ENCODE data around the gene CES3. TPM values are rescaled to one million over a fixed set of nuclear protein-coding genes. Genes with fewer than 3 reads are reported as not detected.

Gene CES3
- polyA plus RNA-seq, 1 donor from 2014 or later: 1.8 TPM

- Histone ChIP-seq H4K20me1 (ENCODE audit: insufficient read depth) (no peaks in the 10 kb centered on the region), H3K27ac (ENCODE audit: low read length) (no peak overlapping the region), H2AFZ (ENCODE audit: low read depth, low read length) (no peak overlapping the region), H3K4me2 (ENCODE audit: low read length) (no peak overlapping the region), H3K9ac (ENCODE audit: low read length) (no peak overlapping the region), H3K27me3 (ENCODE audit: insufficient read depth, low read depth, low read length) (no peaks in the 10 kb centered on the region), H3K4me3 (ENCODE audit: low read length) (no peak overlapping the region), H3K36me3 (ENCODE audit: insufficient read depth, low read length) (no peaks in the 10 kb centered on the region), H3K79me2 (replicated peaks; ENCODE audit: insufficient read depth, low read length) (no peaks in the 10 kb centered on the region), H3K9me2 (ENCODE audit: insufficient read depth, low read length) (no peaks in the 10 kb centered on the region), H3F3A (ENCODE audit: insufficient read depth, low read length, poor library complexity, severe bottlenecking) (no peaks in the 10 kb centered on the region), H3K9me3 (ENCODE audit: low read length) (no peaks in the 10 kb centered on the region)
- TF ChIP-seq EZH2 (IDR thresholded peaks at IDR 0.05; ENCODE audit: borderline replicate concordance, insufficient read depth, low read length, poor library complexity, severe bottlenecking) (no peak), EP300 (conservative IDR thresholded peaks at IDR 0.05; ENCODE audit: poor library complexity, severe bottlenecking) (no peak), CTCF (IDR thresholded peaks at IDR 0.05; ENCODE audit: poor library complexity, severe bottlenecking) (no peak), SMC3 (conservative IDR thresholded peaks at IDR 0.05; ENCODE audit: poor library complexity) (no peak), POLR2AphosphoS5 (IDR thresholded peaks at IDR 0.05) (no peak), MXI1 (conservative IDR thresholded peaks at IDR 0.05; ENCODE audit: poor library complexity, severe bottlenecking) (no peak), TAF1 (IDR thresholded peaks at IDR 0.05; ENCODE audit: low read depth) (no peak), RAD21 (conservative IDR thresholded peaks at IDR 0.05) (no peak)
- TF ChIP-seq, protein P1, sequence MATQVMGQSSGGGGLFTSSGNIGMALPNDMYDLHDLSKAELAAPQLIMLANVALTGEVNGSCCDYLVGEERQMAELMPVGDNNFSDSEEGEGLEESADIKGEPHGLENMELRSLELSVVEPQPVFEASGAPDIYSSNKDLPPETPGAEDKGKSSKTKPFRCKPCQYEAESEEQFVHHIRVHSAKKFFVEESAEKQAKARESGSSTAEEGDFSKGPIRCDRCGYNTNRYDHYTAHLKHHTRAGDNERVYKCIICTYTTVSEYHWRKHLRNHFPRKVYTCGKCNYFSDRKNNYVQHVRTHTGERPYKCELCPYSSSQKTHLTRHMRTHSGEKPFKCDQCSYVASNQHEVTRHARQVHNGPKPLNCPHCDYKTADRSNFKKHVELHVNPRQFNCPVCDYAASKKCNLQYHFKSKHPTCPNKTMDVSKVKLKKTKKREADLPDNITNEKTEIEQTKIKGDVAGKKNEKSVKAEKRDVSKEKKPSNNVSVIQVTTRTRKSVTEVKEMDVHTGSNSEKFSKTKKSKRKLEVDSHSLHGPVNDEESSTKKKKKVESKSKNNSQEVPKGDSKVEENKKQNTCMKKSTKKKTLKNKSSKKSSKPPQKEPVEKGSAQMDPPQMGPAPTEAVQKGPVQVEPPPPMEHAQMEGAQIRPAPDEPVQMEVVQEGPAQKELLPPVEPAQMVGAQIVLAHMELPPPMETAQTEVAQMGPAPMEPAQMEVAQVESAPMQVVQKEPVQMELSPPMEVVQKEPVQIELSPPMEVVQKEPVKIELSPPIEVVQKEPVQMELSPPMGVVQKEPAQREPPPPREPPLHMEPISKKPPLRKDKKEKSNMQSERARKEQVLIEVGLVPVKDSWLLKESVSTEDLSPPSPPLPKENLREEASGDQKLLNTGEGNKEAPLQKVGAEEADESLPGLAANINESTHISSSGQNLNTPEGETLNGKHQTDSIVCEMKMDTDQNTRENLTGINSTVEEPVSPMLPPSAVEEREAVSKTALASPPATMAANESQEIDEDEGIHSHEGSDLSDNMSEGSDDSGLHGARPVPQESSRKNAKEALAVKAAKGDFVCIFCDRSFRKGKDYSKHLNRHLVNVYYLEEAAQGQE (IDR thresholded peaks at IDR 0.05; ENCODE audit: borderline replicate concordance): no peak
Measured at GRCh38 chr16:66958857-66959703, 2.0 kb upstream of the CES3 start.

- Histone ChIP-seq H3K27ac (ENCODE audit: low read length) (no peak overlapping the region), H3K9me3 (ENCODE audit: low read length) (no peaks in the 10 kb centered on the region), H2AFZ (ENCODE audit: low read depth, low read length) (no peak overlapping the region), H4K20me1 (ENCODE audit: insufficient read depth) (no peaks in the 10 kb centered on the region), H3K79me2 (replicated peaks; ENCODE audit: insufficient read depth, low read length) (no peaks in the 10 kb centered on the region), H3K36me3 (ENCODE audit: insufficient read depth, low read length) (no peaks in the 10 kb centered on the region), H3K27me3 (ENCODE audit: insufficient read depth, low read depth, low read length) (no peaks in the 10 kb centered on the region), H3K4me3 (ENCODE audit: low read length) (no peak overlapping the region), H3F3A (ENCODE audit: insufficient read depth, low read length, poor library complexity, severe bottlenecking) (no peaks in the 10 kb centered on the region), H3K9ac (ENCODE audit: low read length) (no peak overlapping the region), H3K4me2 (ENCODE audit: low read length) (no peak overlapping the region), H3K9me2 (ENCODE audit: insufficient read depth, low read length) (no peaks in the 10 kb centered on the region)
- TF ChIP-seq SMC3 (conservative IDR thresholded peaks at IDR 0.05; ENCODE audit: poor library complexity): no peak
- no peak for TF ChIP-seq MXI1 (conservative IDR thresholded peaks at IDR 0.05; ENCODE audit: poor library complexity, severe bottlenecking)
- no peak for TF ChIP-seq RAD21 (conservative IDR thresholded peaks at IDR 0.05)
- TF ChIP-seq EP300 (conservative IDR thresholded peaks at IDR 0.05; ENCODE audit: poor library complexity, severe bottlenecking): no peak
- TF ChIP-seq, protein P1 (IDR thresholded peaks at IDR 0.05; ENCODE audit: borderline replicate concordance): no peak
- TF ChIP-seq TAF1 (IDR thresholded peaks at IDR 0.05; ENCODE audit: low read depth): no peak
- no peak for TF ChIP-seq CTCF (IDR thresholded peaks at IDR 0.05; ENCODE audit: poor library complexity, severe bottlenecking)
- TF ChIP-seq EZH2 (IDR thresholded peaks at IDR 0.05; ENCODE audit: borderline replicate concordance, insufficient read depth, low read length, poor library complexity, severe bottlenecking): no peak
- TF ChIP-seq POLR2AphosphoS5 (IDR thresholded peaks at IDR 0.05): no peak
Measured at GRCh38 chr16:66959704-66960161, 1.3 kb upstream of the CES3 start.
